WTC11 (cell line): Measurements from ENCODE around the gene ATP1B3. TPM values are rescaled to one million over a fixed set of nuclear protein-coding genes. Genes with fewer than 3 reads are reported as not detected.

Experiments
- ATAC-seq: fragments of 200-7000 bp; cut with Tn5 transposase; 2 replicates; pipeline ENCODE4 v1.10.0; 2021; ENCODE audit warnings: mild to moderate bottlenecking, moderate library complexity
- CTCF ChIA-PET: fragments of 300-600 bp; sonication (Branson Sonifier 250); formaldehyde crosslinking; loops from one replicate; lab custom pipeline; 2021; ENCODE audit warnings: antibody characterized with exemption; lab: Charles Lee
- POLR2A ChIA-PET: fragments of 350-600 bp; sonication (Branson Sonifier 250); formaldehyde crosslinking; loops from one replicate; lab custom pipeline; 2021; ENCODE audit warnings: antibody characterized with exemption; lab: Charles Lee
- DNase-seq: peaks from one replicate; pipeline ENCODE4 v3.0.0; 2021; ENCODE audit warnings: low spot score
- H3K27ac Mint-ChIP-seq: 2 replicates; pipeline ENCODE4 v1.8.0; 2021; ENCODE audit warnings: mixed read lengths
- H3K27me3 Mint-ChIP-seq: 2 replicates; pipeline ENCODE4 v1.8.0; 2021; ENCODE audit warnings: low read depth, mild to moderate bottlenecking, moderate library complexity, mixed read lengths
- H3K36me3 Mint-ChIP-seq: 2 replicates; pipeline ENCODE4 v1.8.0; 2021; ENCODE audit warnings: mixed read lengths
- H3K4me1 Mint-ChIP-seq: 2 replicates; pipeline ENCODE4 v1.8.0; 2022; ENCODE audit warnings: mixed read lengths
- H3K4me3 Mint-ChIP-seq: 2 replicates; pipeline ENCODE4 v1.8.0; 2021; ENCODE audit warnings: mild to moderate bottlenecking, moderate library complexity, mixed read lengths
- H3K9me3 Mint-ChIP-seq: 2 replicates; pipeline ENCODE4 v1.8.0; 2021; ENCODE audit warnings: mixed read lengths
- AFF4 ChIP-seq: sonication (generic); formaldehyde crosslinking; IDR thresholded peaks from 2 replicates; pipeline ENCODE4 v1.8.1; 2023; ENCODE audit warnings: mild to moderate bottlenecking, missing genetic modification reagents, borderline replicate concordance
- AR ChIP-seq: fragments of 250-450 bp; sonication (Bioruptor Pico); IDR thresholded peaks from 2 replicates; pipeline ENCODE4 v1.9.0; 2021; ENCODE audit warnings: mild to moderate bottlenecking
- ATF3 ChIP-seq: sonication (generic); formaldehyde crosslinking; conservative IDR thresholded peaks from 2 replicates; pipeline ENCODE4 v1.8.1; 2022; ENCODE audit warnings: mild to moderate bottlenecking, missing genetic modification reagents
- CREB1 ChIP-seq: sonication (generic); formaldehyde crosslinking; IDR thresholded peaks from 2 replicates; pipeline ENCODE4 v1.8.0; 2023; ENCODE audit warnings: mild to moderate bottlenecking, missing genetic modification reagents
- CTCF ChIP-seq: fragments of 200-600 bp; IDR thresholded peaks from 2 replicates; pipeline ENCODE4 v1.8.0; 2022; ENCODE audit warnings: antibody characterized with exemption
- ETV6 ChIP-seq: sonication (generic); formaldehyde crosslinking; IDR thresholded peaks from 2 replicates; pipeline ENCODE4 v1.8.1; 2022; ENCODE audit warnings: mild to moderate bottlenecking, missing genetic modification reagents
- FOXK1 ChIP-seq: sonication (generic); formaldehyde crosslinking; IDR thresholded peaks from 2 replicates; pipeline ENCODE4 v1.8.0; 2022; ENCODE audit warnings: mild to moderate bottlenecking, moderate library complexity, missing genetic modification reagents
- GABPB1 ChIP-seq: sonication (generic); formaldehyde crosslinking; IDR thresholded peaks from 2 replicates; pipeline ENCODE4 v1.8.1; 2023; ENCODE audit warnings: mild to moderate bottlenecking, missing genetic modification reagents
- GRHL2 ChIP-seq: fragments of 250-450 bp; sonication (Bioruptor Pico); IDR thresholded peaks from 2 replicates; pipeline ENCODE4 v1.8.0; 2022; ENCODE audit warnings: mild to moderate bottlenecking, moderate library complexity; ENCODE audit not compliant: insufficient replicate concordance, severe bottlenecking
- HMGXB4 ChIP-seq: sonication (generic); formaldehyde crosslinking; IDR thresholded peaks from 2 replicates; pipeline ENCODE4 v1.8.1; 2023; ENCODE audit warnings: mild to moderate bottlenecking, moderate library complexity, missing genetic modification reagents
- NFE2L1 ChIP-seq: sonication (generic); formaldehyde crosslinking; IDR thresholded peaks from 2 replicates; pipeline ENCODE4 v1.8.1; 2023; ENCODE audit warnings: missing genetic modification reagents
- NFYB ChIP-seq: sonication (generic); formaldehyde crosslinking; conservative IDR thresholded peaks from 2 replicates; pipeline ENCODE4 v1.8.0; 2022; ENCODE audit warnings: low read depth, missing genetic modification reagents
- PREB ChIP-seq: sonication (generic); formaldehyde crosslinking; IDR thresholded peaks from 2 replicates; pipeline ENCODE4 v1.8.1; 2022; ENCODE audit warnings: mild to moderate bottlenecking, missing genetic modification reagents, moderate library complexity, borderline replicate concordance
- SOX15 ChIP-seq: fragments of 250-450 bp; sonication (Bioruptor Pico); IDR thresholded peaks from 2 replicates; pipeline ENCODE4 v1.9.0; 2021; ENCODE audit warnings: mild to moderate bottlenecking
- TEAD1 ChIP-seq: sonication (generic); formaldehyde crosslinking; IDR thresholded peaks from 2 replicates; pipeline ENCODE4 v1.8.0; 2022; ENCODE audit warnings: mild to moderate bottlenecking, missing genetic modification reagents
- USF1 ChIP-seq: sonication (generic); formaldehyde crosslinking; IDR thresholded peaks from 2 replicates; pipeline ENCODE4 v1.8.0; 2022; ENCODE audit warnings: mild to moderate bottlenecking, missing genetic modification reagents
- ZBTB43 ChIP-seq: sonication (generic); formaldehyde crosslinking; IDR thresholded peaks from 2 replicates; pipeline ENCODE4 v1.8.1; 2023; ENCODE audit warnings: mild to moderate bottlenecking, missing genetic modification reagents
- ZMAT4 ChIP-seq: fragments of 250-450 bp; sonication (Bioruptor Pico); IDR thresholded peaks from 2 replicates; pipeline ENCODE4 v1.9.0; 2021; ENCODE audit warnings: mild to moderate bottlenecking
- ZNF219 ChIP-seq: sonication (generic); formaldehyde crosslinking; IDR thresholded peaks from 2 replicates; pipeline ENCODE4 v1.8.0; 2023; ENCODE audit warnings: missing genetic modification reagents, mild to moderate bottlenecking, borderline replicate concordance
- ZNF232 ChIP-seq: sonication (generic); formaldehyde crosslinking; IDR thresholded peaks from 2 replicates; pipeline ENCODE4 v1.8.0; 2022; ENCODE audit warnings: mild to moderate bottlenecking, missing genetic modification reagents
- ZNF263 ChIP-seq: sonication (generic); formaldehyde crosslinking; IDR thresholded peaks from 2 replicates; pipeline ENCODE4 v1.8.1; 2022; ENCODE audit warnings: low read depth, mild to moderate bottlenecking, moderate library complexity, missing genetic modification reagents
- ZNF416 ChIP-seq: fragments of 250-450 bp; sonication (Bioruptor Pico); IDR thresholded peaks from 2 replicates; pipeline ENCODE4 v1.9.0; 2021; ENCODE audit warnings: mild to moderate bottlenecking, inconsistent platforms
- total RNA-seq: library from RNA; stranded (reverse); gene quantifications from 3 replicates; pipeline ENCODE4 v1.2.3, GENCODE V29; 2021

ATP1B3 gene
- total RNA-seq, 1 experiment from 2014 or later, result 189 TPM

GRCh38 chr3:141845407-141846049, 30.9 kb upstream of the ATP1B3 start (continued):
- TF ChIP-seq USF1 (no peak), ETV6 (CRISPR knock-in tag) (no peak)

- peaks cover 7% of the 10 kb centered on the region; the same call in 1 of the 2 replicates for H3K9me3 Mint-ChIP-seq
- ATAC-seq (no peak), DNase-seq (no peak)
- POLR2A ChIA-PET, result no interaction called here
- peaks cover 4% of the 10 kb centered on the region for H3K4me1 Mint-ChIP-seq
- no peaks in the 10 kb centered on the region; the same call in 1 of the 2 replicates for H3K27me3 Mint-ChIP-seq
- TF ChIP-seq CTCF (no peak), GRHL2 (CRISPR knock-in tag) (no peak), SOX15 (CRISPR knock-in tag) (no peak), ZNF263 (CRISPR knock-in tag) (no peak), FOXK1 (no peak), ZBTB43 (CRISPR knock-in tag) (no peak), PREB (CRISPR knock-in tag) (no peak), ZNF232 (CRISPR knock-in tag) (no peak), CREB1 (CRISPR knock-in tag) (no peak), NFE2L1 (CRISPR knock-in tag) (no peak), ZMAT4 (no peak), AFF4 (CRISPR knock-in tag) (no peak), ATF3 (CRISPR knock-in tag) (no peak), GABPB1 (CRISPR knock-in tag) (no peak), AR (no peak), TEAD1 (no peak), ZNF416 (CRISPR knock-in tag) (no peak), NFYB (CRISPR knock-in tag) (no peak), ZNF219 (CRISPR knock-in tag) (no peak), HMGXB4 (CRISPR knock-in tag) (no peak)
- H3K4me3 Mint-ChIP-seq, result no peak overlapping the region
- H3K36me3 Mint-ChIP-seq, result no peaks in the 10 kb centered on the region
- H3K27ac Mint-ChIP-seq, result no peak overlapping the region
- CTCF ChIA-PET, result interaction anchor here (1.5 to 1.7 kb wide), 3 partner anchors 49 to 201 kb away, joined by 7 to 12 read pairs (median 10); no protein-coding TSS in a partner anchor
Observed at GRCh38 chr3:141846050-141846433, 30.4 kb upstream of the ATP1B3 start.
